Fibroblast of skin of left quadriceps (primary cell): ENCODE data around the gene IL17D.

Source experiments
- DNase-seq, 2 experiments: peaks; one replicate each; pipeline ENCODE4 v3.0.0-alpha.2; 2013; ENCODE audit warnings: low read depth in 2 of 2

The IL17D gene

DNA sequence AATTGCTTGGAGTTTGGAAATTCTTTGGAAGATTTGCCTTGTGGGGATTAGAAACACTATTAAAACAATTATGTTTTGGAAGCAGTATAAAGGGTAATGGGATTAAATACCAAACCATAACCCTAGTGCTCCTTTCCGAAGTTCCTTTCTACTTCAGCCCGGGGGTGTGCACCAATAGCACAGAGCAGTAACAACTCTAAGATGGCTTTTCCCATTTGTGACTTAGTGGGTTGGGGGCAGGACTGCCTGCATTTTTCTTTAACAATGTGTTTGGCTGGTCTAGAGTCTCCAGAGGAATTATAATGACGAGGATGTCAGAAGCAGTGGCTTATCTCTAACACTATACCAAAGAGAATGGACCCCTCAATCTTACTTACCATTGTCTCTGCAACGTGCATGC lies 11.9 kb upstream of the IL17D start:
- no peak for DNase-seq

DNA sequence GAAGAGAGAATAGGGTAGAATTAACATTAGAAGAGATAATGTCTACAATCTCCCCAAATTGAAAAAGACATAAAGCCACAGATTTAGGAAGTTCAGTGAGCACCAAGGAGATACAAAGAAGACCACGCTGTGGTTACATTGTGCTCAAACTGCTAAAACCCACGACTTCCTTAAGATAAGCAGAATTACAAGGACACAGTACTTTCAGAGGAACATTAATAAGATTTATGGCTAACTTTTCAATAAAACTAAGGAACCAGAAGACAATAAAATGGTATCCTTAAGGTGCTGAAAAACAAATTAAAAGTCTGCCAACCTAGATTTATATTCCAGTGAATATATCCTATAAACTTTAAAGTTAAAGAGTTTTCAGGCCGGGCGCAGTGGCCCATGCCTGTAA lies 7.4 kb upstream of the IL17D start:
- DNase-seq: no peak

DNA sequence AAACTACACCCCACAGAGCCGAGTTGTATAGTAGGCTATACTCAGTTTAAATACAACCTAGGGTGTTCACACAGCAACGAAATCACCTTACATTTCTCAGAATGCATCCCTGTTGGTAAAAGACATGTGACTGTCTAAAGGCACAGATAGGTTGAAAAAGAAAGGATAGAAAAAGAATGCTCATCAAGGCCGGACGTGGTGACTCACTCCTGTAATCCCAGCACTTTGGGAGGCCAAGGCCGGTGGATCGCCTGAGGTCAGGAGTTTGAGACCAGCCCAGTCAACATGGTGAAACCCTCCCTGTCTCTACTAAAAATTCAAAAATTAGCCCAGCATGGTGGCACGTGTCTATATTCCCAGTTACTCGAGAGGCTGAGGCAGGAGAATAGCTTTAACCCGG lies 3.8 kb upstream of the IL17D start:
- no peak for DNase-seq

DNA sequence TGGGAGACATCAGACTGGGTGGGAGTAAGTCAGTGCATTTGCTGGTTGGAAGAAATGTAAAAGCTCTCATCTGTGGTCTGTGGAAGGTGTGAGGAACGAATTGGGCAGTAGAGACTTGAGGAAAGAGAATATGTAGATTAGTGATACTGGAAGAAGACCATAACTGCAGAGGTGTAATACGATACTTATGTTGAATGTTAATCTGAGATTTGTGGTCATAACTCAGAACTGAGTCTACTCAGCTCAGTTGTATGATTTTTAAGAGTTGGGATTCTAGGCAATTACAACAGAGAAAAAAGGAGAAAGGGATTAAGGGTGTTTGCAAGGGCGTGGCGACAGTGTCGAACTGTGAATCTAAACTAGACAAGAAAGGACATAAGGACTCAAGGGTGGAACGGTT lies 3.2 kb upstream of the IL17D start:
- DNase-seq: no peak

DNA sequence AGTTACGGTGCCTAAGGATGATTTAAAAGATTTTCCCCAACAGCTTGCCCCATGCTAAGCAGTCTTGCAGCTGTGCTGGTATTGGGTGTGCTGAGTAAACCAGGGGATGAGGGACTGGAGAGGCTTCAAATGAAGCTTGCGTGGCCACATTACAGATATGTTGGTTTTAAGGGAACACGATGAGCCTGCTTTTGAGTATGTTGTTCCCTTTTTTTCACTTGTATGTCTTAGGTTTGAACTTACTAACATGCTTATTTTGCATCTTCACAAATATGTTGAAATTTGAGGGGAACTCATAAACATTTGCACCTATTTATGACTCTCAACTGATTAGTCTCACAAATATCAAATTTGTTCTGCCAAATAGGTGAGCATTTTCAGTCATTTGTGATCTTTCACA lies 2.0 kb upstream of the IL17D start:
- no peak for DNase-seq

DNA sequence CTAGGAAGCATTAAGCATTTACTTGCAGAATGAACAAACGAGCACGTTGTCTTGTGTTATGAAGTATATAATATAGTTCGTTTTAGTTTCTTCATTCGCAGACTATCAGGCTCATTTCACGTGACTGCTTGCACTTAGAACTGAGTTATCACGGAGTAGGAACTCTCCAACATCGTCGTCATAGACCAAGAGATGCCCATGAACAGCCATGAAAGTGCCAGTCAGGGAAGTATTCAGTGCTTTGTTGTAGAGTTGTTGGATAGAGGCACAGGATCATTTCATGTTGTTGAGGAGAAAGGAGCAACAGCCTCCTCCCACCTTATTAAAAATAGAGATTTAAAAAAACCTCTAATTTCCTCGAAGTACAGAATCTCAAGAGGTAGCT lies 977 bp upstream of the IL17D start:
- no peak for DNase-seq

DNA sequence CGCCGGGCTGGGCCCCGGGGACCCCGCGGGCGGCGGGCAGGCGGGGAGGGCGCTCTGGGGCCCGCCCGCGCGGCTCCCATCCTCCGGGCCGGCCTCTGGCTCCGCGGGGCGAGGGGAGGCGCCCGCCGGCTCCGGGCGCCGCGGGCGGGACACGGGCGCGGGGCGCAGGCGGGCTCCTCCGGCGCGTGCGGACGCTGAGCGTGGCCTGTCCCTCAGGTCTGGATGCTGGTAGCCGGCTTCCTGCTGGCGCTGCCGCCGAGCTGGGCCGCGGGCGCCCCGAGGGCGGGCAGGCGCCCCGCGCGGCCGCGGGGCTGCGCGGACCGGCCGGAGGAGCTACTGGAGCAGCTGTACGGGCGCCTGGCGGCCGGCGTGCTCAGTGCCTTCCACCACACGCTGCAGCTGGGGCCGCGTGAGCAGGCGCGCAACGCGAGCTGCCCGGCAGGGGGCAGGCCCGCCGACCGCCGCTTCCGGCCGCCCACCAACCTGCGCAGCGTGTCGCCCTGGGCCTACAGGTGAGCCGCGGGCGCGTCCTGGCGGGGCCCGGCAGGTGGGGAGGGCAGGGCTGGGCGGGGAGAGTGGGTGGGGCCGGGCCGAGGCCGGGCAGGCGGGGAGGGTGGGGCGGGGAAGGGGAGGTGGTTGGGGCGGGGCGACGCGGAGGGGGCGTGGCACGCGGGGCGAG lies 420 bp downstream of the IL17D start:
- DNase-seq: peak in 1 of 2 experiments; percentile 32

DNA sequence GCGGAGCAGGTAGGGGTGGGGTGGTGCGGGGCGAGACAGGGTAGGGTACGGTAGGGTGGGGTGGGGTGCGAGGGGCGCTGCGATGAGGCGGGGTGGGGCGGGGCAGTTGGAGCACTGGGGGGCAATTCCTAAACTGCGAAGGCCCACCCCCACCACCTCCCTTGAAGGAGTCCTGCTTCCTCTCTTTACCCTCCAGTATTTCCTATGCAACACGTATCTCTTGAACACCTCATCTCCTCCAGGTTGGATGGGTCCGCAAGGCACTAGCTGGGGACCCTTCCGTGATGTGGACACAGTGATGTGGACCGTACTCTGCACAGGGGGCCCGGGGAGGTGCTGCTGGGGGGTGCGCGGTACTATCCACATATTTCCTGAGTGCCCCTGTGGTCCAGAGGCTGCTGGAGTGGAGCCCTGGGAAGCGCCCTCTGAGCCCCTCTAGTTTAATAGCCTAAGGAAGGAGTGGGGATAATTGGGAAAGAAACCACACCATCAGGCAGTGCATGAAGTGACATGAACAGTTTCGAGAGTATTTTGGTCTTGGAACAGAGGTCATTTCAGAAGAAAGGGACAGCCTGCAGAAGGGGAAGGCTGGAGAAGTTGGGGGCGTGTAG lies 1.1 kb downstream of the IL17D start:
- DNase-seq: no peak

DNA sequence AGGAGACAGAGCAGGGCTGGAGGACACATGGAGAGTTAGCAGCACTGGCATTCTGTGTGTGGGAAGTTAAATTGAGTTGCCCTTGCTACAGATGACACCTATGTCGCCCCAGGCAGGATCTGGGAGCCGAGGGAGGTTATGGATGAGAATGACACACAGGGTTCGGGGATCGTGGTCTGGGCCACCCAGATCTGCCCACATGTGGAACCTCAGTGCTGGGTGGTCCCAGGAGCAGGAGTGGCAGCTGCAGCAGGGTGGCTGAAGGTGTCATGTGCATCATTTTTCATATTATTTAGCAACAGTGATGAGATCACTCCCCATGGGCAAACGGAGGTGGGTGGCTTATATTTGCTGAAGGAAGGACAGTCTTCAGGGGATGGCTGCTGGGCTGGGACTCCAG lies 3.2 kb downstream of the IL17D start:
- DNase-seq: no peak

DNA sequence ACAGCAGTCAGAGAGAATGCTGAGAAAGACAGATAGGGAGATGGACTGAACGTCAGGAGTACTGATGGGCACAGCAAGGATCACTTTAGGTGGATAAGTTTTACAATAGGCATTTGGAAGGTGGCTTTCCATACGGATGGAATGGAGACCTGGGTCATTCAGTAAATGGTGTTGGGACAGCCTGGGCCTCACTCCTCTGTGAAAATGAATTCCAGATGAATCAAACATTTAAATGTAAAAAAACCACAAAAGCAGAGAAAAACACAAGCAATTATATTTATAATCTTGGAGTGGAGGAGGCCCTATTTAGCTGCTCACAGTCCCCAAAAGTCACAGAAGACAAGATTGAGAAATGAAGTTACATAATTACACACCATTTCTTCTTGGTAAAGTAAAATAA lies 4.7 kb downstream of the IL17D start:
- DNase-seq: no peak

DNA sequence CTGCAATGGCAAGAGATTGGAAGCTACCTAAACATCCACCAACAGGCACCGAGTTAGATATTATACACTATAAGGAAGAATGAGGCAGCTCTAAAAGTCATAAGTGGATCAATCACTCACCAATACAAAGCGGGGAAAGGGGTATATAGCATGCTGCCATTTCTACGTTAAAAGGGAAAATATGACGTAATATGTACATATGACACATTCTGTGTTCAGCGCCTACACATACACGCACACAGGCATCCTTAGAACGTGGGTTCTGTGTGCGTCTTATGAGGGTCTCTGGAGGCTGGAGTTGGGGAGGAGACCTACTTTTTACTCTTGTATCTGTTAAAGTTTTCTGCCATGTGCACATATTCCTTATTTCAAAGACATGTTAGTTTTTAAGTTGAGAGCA lies 5.9 kb downstream of the IL17D start:
- DNase-seq: no peak

DNA sequence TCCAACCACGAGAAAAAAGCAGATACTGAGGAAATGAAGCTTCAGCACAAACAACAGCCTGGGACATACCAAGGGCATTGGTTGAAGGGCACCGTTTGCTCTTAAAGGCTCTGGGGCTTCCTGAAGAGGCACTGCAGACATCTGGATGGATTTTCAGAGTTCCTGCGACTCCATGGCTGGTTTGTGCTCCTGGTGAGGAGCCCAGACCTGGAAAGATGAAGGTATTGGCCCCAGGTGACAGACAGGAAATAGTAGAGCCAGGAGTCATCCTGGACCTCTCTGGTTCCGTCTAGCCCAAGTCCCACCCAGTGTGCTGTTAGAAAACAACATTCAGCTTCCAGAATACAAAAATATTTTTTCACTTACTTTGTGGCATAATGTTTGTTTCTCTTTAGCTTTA lies 6.3 kb downstream of the IL17D start:
- no peak for DNase-seq

DNA sequence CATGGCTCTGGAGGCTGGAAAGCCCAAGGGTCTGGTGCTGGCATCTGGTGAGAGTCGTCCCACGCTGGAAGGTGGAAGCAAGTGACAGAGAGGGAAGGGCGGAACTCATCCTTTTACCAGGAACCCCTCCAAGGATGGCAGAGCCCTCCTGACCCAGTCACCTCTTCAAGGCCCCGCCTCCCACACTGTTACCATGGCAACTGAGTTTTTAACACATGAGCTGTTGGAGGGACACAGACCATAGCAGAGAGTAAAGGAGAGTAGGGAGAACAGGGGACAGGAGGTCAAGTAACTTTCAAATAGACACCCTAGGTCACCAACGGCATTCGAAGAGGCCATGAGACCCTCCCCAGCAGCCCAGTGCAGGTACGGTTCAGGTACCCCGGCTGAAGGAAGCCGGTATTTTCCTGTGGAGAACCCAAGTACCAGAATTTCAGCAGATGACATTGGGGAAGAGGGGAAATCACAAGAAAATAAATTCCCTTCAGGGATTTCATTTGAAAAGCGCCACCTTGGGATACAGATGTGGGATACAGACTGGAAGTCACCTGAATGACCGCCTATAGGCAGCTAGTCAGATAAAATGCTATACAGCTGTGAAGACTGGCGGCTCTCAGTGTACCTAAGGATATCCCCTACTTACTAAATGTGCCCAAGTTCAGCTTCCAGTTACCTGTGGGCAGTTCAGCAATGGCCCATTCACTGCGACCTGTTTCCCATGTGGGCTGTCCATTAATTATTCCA lies 8.0 kb downstream of the IL17D start:
- no peak for DNase-seq

DNA sequence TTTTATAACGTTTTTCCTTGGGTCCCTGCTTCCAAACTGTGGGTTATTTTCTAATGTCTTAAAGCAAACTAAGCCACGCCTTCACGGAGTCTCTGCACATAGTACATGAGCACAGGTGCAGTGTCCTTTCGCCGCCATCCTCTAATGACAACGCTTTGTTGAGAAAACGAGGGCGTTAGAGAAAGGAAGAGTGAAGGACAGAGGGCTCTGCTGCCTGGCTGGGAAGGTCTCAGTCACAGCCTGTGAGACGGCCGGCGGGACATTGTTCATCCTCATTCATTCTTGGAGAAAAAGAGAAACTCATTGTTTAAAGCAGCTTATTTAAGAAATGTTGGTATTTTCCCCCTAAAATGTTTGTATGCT lies 9.5 kb downstream of the IL17D start:
- no peak for DNase-seq

DNA sequence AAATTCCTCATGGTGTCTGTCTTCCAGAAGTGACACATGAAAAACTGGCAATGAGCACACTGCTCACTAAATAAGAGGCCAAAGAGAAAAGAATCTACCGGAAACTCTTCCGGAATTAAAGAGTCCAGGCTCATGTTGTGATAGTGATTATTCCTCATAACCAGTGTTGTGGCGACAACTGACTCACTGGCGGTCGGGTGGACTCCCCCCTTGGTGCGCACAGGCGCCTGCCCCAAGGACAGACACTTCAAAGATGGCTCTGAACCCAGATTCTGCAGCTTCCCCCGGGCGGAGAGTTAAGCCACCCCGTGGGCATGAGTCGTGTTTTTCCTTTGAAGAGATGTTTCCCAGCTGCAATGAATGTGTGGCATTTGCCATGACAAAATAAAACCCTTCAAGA lies 10.3 kb downstream of the IL17D start:
- no peak for DNase-seq

DNA sequence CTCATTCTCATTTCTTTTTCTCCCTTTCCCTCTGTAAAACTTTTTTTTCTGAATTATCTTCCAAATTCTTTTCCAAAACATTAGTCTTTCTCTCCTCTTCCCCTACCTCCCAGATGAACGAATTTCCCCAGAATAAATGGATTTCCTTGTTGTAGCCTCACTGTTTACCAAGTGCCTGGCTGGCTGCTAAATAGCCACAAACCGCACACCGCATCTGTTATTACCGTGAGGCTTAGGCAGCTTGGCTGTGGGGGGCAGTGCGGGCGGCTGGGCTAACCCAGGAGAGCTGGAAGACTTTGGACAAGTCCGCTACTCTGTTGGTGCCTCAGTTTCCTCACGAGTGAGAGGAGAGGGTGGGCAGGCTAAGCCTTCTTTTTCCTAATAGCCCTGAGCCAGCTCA lies 10.7 kb downstream of the IL17D start:
- DNase-seq: no peak

DNA sequence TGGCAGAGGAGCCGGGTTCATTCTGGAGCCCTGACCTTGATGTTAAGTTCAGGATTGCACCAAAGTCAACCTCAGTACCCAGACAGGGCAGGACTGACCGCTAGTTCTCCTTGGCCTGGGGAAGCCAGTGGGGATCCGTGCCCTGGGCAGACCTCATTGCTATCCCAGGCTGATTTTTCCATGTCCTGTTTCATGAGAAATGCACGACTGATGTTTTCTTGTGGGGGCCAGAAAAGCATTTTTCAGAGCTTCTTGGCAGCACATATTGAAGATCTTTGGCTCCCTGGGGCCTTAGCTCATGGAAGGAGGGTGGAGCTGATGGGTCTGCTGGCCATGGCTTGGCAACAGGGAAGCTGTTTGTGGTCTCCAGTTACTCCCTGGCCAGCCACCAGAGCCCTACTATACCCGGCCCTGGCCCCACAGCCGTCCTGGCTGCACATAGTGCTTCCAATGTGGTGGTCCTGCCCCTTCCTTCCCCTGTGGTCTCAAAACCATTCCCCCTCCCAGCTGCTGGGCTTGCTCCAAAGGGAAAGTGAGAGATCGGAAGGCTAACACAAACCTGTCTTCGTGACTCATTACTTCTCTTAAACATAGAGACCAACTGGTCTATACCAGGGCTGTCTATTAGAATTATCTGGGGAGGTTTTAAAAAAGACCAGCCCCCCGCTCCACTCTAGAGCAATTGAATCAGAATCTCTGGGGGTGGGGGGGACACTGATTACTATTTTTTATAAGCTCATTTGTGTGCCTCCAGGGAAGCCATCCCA lies 11.2 kb downstream of the IL17D start:
- DNase-seq: peak; percentile 54 to 59

DNA sequence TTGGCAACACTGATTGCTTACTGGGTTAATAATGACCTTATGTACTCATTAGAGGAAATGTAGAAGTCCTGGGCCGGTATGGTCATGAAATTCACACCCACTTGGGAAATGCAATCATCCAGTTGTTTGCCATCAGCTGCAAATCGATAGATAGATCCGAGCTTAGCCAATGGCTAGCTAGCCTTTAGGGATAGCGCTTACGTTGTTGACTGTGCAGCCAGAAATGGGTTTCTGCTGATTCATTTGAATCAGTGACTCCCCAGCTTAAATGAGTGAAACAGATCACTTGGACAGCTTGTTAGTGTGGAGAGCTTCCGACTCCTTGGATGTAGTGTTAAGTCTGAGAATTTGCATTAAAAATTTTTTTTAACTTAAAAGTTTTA lies 11.8 kb downstream of the IL17D start:
- no peak for DNase-seq

DNA sequence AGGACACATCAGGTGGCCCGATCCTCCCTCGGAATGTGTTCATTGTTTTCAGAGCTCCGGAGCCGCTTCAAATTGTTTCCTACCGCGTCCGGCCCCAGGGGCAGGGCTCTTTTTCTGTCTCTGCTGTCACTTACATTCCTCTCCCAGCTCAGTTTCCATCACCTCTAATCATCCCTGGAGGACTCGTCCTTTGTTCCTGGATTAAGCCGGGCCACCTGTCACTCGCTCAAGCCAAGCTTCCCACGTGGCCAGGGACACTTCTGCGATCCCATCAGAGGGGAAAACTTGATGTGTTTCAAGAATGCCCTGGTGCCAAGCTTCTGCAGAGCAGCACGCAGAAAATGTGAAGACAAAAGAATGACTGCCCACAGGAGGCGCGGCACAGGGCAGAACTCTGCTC lies 13.5 kb downstream of the IL17D start:
- no peak for DNase-seq

DNA sequence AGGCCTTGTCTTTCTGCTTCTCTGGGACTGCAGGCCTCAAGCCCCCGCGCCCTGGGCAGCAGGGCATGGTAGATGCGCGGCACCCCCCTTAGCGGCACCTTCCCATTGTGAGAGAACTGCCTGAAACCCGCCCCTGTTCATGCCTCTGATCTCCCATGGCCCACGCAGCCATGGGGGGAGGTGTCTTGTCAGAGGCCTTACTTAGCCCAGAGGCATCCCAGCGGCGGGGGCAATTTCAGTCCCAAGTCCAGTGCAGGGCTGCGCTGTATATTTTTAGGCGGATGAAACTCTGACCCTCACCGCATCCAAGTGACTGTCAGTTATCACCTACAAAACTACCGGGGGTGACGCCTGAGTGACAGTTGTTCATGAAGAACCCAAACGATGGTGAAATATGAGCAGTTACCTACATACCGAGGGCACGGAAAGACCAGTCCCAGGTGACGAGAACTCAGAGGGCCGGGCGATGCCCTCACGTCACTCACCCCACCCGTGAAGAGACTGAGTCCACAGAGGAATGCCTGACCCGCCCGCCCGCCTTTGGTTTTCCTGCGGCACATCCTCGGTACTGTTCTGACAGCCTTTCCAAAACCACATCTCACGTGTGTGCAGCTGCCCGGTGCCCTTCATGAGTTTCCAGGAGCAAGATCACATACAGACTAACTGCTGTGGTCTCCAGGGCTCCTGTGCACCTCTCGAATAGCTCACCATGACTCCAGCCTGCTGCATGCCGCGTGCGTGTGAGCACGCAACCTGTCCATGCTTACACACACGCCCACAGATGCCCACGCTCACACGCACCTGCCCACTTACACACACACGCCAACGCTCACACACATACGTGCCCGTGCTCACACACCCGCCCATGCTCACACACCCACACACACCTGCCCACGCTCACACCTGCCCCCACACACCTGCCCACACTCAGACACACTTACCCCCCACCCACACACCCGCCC lies 14.4 kb downstream of the IL17D start:
- DNase-seq: no peak

DNA sequence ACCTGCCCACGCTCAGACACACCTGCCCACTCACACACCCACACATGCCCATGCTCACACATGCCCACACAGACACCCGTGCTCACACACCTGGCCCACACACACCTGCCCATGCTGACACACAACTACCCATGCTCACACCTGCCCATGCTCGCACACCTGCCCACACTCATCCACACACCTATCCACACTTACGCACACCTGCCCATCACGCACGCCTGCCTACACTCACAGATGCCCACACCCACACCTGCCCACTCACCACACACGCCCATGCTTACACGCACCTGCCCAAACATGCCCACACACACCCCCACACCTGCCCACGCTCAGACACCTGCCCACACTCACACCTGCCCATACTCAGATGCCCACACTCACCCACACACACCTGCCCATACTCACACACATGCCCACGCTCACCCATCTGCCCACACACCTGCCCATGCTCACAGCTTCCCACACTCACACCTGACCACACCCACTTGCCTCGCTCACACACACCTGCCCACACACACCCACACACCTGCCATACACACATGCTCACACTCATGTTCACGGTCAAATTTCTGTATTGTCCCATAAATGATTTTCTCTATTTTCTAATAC lies 15.6 kb downstream of the IL17D start:
- no peak for DNase-seq
